NB4 (cell line): ENCODE measurements around the gene PGGHG.

Experiments used
- DNase-seq: peaks from one replicate; pipeline ENCODE4 v3.0.0; 2010; ENCODE audit warnings: low read depth
- H3K4me3 ChIP-seq: one replicate; pipeline ENCODE4 v1.5.1; 2011; ENCODE audit warnings: mild to moderate bottlenecking, low read depth, low read length, moderate library complexity
- MAX ChIP-seq: IDR thresholded peaks from 2 replicates; pipeline ENCODE4 v1.6.1; 2011; ENCODE audit warnings: low read depth, low read length
- MYC ChIP-seq: IDR thresholded peaks from 2 replicates; pipeline ENCODE4 v1.6.1; 2011; ENCODE audit warnings: low read depth, low read length
- POLR2A ChIP-seq: IDR thresholded peaks from 2 replicates; pipeline ENCODE4 v1.6.1; 2011; ENCODE audit warnings: mild to moderate bottlenecking; ENCODE audit not compliant: insufficient read length; ENCODE audit errors: extremely low read depth
- TF ChIP-seq, protein P1 (sequence below): IDR thresholded peaks from one replicate; pipeline ENCODE4 v1.5.1; 2012; ENCODE audit warnings: low read depth, low read length

PGGHG gene

GRCh38 chr11:334264-334994, 45.5 kb downstream of the PGGHG start:
- peak; percentile 84 for DNase-seq
- TF ChIP-seq MYC, result no peak
- TF ChIP-seq, protein P1, sequence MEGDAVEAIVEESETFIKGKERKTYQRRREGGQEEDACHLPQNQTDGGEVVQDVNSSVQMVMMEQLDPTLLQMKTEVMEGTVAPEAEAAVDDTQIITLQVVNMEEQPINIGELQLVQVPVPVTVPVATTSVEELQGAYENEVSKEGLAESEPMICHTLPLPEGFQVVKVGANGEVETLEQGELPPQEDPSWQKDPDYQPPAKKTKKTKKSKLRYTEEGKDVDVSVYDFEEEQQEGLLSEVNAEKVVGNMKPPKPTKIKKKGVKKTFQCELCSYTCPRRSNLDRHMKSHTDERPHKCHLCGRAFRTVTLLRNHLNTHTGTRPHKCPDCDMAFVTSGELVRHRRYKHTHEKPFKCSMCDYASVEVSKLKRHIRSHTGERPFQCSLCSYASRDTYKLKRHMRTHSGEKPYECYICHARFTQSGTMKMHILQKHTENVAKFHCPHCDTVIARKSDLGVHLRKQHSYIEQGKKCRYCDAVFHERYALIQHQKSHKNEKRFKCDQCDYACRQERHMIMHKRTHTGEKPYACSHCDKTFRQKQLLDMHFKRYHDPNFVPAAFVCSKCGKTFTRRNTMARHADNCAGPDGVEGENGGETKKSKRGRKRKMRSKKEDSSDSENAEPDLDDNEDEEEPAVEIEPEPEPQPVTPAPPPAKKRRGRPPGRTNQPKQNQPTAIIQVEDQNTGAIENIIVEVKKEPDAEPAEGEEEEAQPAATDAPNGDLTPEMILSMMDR, result no peak
- TF ChIP-seq MAX, result no peak
- H3K4me3 ChIP-seq, result no peak overlapping the region

DNA sequence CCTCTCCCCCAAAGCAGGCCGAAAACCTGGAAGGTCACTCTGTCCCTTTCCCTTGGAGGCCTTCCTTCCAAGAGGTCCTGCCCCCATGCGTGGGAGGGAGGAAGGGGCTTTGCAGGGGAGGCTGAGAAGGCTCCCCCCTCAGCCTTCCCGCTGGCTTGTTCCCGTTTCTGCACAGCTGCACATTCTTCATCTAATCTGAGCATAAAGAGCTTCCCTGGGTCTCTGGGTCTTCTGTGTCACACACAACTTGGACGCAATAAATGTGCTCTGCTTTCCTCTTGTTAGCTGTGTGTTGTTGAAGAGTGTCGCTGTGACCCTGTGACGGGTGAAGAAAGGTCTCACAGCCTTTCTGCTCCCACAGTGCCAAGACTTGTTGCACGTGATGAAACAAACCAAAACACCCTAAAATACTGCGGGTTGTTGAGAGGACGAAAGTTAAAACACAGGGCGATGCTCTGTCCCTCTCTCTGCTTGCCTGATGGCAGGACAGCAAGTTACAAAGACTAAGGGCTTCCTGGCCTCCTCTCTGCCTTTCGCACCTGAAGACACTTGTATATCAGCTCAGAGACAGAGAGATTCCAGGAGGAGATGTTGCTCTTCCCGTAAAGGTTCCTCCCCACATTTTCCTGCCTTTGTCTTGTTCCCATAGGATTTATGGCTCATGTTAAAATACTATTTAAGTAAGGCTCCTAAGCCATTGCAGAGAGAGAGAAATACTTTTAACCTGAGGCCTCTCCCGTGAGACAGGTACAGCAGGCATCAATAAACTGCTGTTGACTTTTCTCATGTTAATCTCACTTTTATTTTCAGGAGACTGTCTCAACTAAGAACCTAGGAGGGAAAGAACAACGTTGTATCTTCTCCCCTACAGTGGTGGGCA, 47.1 kb downstream of the PGGHG start:
- H3K4me3 ChIP-seq, result no peak overlapping the region
- peak; percentile 90 for DNase-seq
- TF ChIP-seq POLR2A (no peak), MAX (no peak), MYC (no peak)
- TF ChIP-seq, protein P1, result no peak

GRCh38 chr11:336659-337198, 47.8 kb downstream of the PGGHG start:
- no peak for DNase-seq
- no peak overlapping the region for H3K4me3 ChIP-seq
- TF ChIP-seq MAX (no peak), MYC (no peak), POLR2A (no peak)
- TF ChIP-seq, protein P1, result no peak

DNA sequence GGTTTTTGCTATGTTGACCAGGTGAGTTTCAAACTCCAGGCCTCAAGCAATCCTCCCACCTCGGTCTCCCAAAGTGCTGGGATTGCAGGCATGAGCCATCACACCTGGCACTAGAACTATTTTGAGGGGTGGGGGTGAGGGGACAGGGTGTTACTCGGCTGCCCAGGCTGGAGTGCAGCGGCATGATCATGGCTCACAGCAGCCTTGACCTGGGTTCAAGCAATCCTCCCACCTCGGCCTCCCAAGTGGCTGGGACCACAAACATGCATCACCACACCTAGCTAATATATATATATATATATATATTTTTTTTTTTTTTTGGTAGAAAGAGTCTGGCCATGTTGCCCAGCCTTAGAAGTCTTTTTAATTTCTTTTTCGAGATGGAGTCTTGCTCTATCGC, 48.8 kb downstream of the PGGHG start:
- no peak overlapping the region for H3K4me3 ChIP-seq
- TF ChIP-seq MAX, result no peak
- no peak for TF ChIP-seq POLR2A
- TF ChIP-seq, protein P1, result no peak
- TF ChIP-seq MYC, result no peak
- DNase-seq, result no peak

DNA sequence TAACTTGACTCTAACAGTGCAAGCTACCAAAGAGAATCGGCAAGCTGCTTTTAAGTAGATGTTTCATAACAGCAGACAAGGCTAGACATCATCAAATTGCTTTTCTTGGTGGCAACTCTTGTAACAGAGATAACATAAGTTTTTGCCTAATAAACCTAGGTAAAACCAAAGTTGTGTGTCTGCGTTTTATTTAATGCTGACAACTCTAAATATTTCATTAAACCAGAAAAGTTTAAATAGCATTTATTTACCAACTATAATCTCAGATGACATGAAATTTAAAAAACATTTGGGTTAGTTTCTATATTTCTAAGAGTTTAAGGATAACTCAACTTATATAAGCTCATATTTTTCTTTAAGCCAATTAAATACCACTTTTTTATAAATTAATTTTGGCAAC, 51.0 kb downstream of the PGGHG start:
- no peak for DNase-seq
- TF ChIP-seq POLR2A (no peak), MAX (no peak), MYC (no peak)
- TF ChIP-seq, protein P1, result no peak
- no peak overlapping the region for H3K4me3 ChIP-seq
